Stimulated activated CD8-positive, alpha-beta memory T cell treated with anti-CD3 and anti-CD28 coated beads, Interleukin-7, amount 100 ng/mL, for 48 hours (primary cell): ENCODE data around the gene C11orf21.
"Not testable (repeated sequence)": the region's sequence is repeated elsewhere in the genome, so short reads cannot be mapped to it uniquely, and the experiment has no call there.

Experiments
- DNase-seq, 2 donors: peaks; one replicate each; pipeline ENCODE4 v3.0.0-alpha.2; 2020; ENCODE audit warnings: low read depth in 1 of 2; ENCODE audit errors: extremely low read depth in 1 of 2

The C11orf21 gene

GRCh38 chr11:2301631-2302305, at the start of gene C11orf21, which contains the start of gene TSPAN32:
Gene C11orf21, minus strand, starts transcription at chr11:2301918. Its CDS starts 110 bp downstream, at chr11:2301808.
Gene TSPAN32, plus strand, starts transcription at chr11:2302013. Its CDS starts 137 bp downstream, at chr11:2302150.
- peak in 1 of 2 donors; percentile 38 for DNase-seq

- DNase-seq, result no peak
These were observed 47.3 kb upstream of the C11orf21 start for GRCh38 chr11:2348986-2349385.

GRCh38 chr11:2347308-2347830, 45.7 kb upstream of the C11orf21 start:
- DNase-seq, result no peak

DNA sequence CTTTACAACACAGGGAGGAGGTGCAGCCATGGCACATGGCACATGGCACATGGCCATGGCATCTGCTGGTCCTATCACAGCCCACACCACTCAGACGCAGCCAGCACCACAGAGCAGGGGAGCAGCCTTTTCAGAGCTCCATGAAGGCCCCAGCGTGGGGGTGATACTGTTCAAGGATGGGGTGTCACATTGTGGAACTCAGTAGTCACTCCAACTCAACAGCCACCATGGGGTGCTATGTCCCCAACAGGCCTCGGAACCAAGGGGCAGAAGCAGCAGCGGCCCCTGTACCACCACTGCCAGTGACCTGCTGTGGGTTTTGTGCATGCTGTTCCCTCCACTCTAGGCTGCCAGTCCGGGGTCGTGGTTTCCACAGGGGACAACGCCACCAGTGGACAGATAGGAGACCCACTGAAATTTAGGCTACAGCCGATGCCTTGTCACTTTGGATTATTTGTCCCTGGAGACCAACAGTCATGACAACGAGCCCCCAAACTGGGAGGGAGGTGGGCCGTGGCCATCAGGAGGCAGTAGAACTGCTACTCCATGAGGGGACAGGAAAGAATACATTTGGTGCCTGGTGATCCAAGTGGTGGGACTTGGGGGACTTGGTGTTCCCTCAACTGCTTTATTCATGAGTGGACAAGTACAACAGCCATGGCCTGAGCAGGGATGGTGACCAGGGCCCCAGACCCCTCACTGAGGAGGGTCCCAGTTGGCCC, 45.0 kb upstream of the C11orf21 start:
- DNase-seq, result no peak

DNA sequence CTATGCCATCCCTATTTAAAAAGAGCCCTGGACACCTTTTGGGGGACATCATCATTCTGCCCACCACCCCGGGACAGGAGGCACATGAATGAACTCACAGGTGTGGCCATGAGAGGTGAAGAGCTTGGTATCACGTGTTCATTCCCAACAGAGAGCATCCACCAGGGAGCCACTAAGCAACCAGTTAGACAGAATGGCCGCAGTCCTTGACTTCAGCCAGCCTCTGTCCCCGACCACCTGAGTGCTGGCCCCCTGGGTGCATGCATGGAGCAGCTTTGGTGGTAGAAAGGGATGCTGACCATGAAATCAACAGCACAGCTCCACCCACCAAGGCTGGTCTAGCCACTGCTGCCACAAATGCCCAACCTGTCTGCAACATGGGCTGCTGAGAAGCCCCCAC, 44.3 kb upstream of the C11orf21 start:
- DNase-seq, result no peak

DNA sequence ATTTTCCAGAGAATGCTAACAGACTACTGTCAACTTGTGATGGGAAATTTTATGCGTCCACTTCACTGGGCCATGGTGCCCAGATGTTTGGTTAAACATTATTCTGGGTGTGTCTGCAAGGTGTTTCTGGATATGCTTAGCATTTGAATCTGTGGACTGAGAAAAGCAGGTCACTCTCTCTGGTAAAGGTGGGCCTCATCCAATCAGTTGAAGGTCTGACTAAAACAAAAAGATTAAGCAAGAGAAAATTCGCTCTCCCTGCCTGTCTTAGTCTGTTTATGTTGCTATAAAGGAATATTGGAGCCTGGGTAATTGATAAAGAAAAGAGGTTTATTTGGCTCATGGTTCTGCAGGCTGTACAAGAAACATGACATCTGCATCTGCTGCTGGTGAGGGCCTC, 43.3 kb upstream of the C11orf21 start:
- no peak for DNase-seq

- DNase-seq, result no peak
These were observed 41.8 kb upstream of the C11orf21 start for GRCh38 chr11:2343502-2343901.

DNA sequence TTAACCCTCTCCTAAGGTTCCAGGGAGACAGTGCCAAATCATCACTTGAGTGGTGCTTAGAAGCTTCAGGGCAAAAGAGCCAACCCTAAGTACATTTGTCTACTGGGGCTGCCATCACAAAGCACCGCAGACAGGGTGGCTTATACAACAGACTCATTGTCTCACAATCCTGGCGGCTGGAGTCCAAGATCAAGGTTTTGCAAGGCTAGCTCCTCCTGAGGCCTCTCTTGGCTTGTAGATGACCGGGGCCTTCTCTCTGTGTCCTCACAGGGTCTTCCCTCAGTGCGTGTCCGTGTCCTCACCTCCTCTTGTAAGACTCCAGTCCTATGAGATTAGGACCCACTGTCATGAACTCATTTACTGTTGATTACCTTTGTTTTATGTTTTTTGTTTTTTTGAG, 41.3 kb upstream of the C11orf21 start:
- no peak for DNase-seq

- DNase-seq, result no peak
These were observed 40.8 kb upstream of the C11orf21 start for GRCh38 chr11:2342557-2342956.

DNA sequence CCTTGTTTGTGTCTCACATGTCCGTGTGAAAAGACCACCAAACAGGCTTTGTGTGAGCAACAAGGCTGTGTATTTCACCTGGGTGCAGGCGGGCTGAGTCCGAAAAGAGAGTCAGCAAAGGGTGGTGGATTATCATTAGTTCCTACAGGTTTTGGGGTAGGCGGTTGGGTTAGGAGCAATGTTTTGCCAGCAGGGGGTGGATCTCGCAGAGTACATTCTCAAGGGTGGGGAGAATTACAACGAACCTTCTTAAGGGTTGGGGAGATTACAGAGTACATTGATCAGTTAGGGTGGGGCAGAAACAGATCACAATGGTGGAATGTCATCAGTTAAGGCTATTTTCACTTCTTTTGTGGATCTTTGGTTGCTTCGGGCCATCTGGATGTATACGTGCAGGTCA, 37.0 kb upstream of the C11orf21 start:
- DNase-seq, result not testable (repeated sequence)

GRCh38 chr11:2335286-2335685, 33.6 kb upstream of the C11orf21 start:
- not testable (repeated sequence) for DNase-seq

- DNase-seq, result not testable (repeated sequence)
These were observed 31.9 kb upstream of the C11orf21 start for GRCh38 chr11:2333486-2334205.

GRCh38 chr11:2332569-2332968, 30.9 kb upstream of the C11orf21 start:
- DNase-seq, result not testable (repeated sequence)

GRCh38 chr11:2331404-2331803, 29.7 kb upstream of the C11orf21 start:
- DNase-seq, result no peak

- DNase-seq, result no peak
These were observed 29.0 kb upstream of the C11orf21 start for GRCh38 chr11:2330696-2331095.

GRCh38 chr11:2329551-2329950, 27.8 kb upstream of the C11orf21 start:
- no peak for DNase-seq

GRCh38 chr11:2328656-2329354, 27.1 kb upstream of the C11orf21 start:
- no peak for DNase-seq

DNA sequence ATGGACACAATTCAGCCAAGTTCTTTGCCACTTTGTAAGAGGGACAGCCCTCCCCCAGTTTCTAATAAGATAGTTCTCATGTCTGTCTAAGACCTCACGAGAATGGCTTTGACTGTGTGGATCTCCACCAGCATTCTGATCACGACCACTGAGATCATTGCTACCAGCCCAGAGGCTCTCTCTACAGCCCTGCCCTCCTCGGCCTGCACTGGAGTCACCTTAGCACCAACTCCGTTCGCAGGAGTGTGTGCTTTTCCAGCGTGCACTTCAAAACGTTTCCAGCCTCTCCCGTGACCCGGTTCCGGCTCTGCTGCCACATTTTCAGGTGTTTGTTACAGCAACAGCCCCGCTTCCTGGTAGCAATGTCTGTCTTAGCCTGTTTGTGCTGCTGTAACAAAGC, 26.3 kb upstream of the C11orf21 start:
- DNase-seq, result no peak

DNA sequence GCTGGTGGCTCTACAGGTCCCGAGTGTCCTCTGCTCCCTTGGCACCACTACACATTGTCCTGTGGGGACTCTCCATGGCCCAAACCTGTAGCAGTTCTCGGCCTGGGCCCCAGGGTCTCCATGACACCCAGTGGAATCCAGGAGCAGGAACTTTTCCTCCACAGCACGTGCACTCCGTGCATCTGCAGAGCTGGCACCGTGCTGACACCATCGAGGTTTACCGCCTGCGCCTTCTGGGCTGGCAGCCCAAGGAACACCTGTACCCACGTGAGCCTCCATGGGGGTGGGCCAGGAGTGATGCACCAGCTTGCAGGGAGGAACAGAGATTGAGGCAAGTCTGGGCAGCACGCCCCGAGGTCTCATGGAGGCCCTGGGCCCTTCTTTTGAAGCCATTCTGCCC, 25.3 kb upstream of the C11orf21 start:
- no peak for DNase-seq

GRCh38 chr11:2325719-2326118, 24.0 kb upstream of the C11orf21 start:
- DNase-seq, result no peak

GRCh38 chr11:2325123-2325522, 23.4 kb upstream of the C11orf21 start:
- no peak for DNase-seq
